Lower lobe of right lung (tissue), 2 donors: Measurements from ENCODE around the gene IDH2. TPM values are rescaled to one million over a fixed set of nuclear protein-coding genes. Genes with fewer than 3 reads are reported as not detected.

ENCODE experiments used
- ATAC-seq, 2 donors: fragments of 200-7000 bp; cut with Tn5 transposase; one replicate each; pipeline ENCODE4 v1.9.1; 2020 to 2022; ENCODE audit warnings: mild to moderate bottlenecking in 2 of 2, moderate library complexity in 2 of 2
- DNase-seq: peaks from one replicate; pipeline ENCODE4 v3.0.0-alpha.2; 2020
- H3K27ac ChIP-seq: fragments of 200-600 bp; one replicate; pipeline ENCODE4 v1.8.0; 2022
- H3K27me3 ChIP-seq: fragments of 200-600 bp; one replicate; pipeline ENCODE4 v1.8.0; 2022; ENCODE audit warnings: low read depth
- H3K36me3 ChIP-seq: fragments of 200-600 bp; one replicate; pipeline ENCODE4 v1.8.0; 2022; ENCODE audit warnings: mild to moderate bottlenecking
- H3K4me1 ChIP-seq: fragments of 200-600 bp; one replicate; pipeline ENCODE4 v1.8.0; 2022
- H3K4me3 ChIP-seq: fragments of 200-600 bp; one replicate; pipeline ENCODE4 v1.8.0; 2022; ENCODE audit warnings: mild to moderate bottlenecking
- H3K9me3 ChIP-seq: fragments of 200-600 bp; one replicate; pipeline ENCODE4 v1.8.0; 2022
- intact Hi-C: fragments of 100-400 bp; cut with DNase I; formaldehyde crosslinking; loops from one replicate; pipeline ENCODE4 v1.11.0; 2022
- total RNA-seq: library from RNA; stranded (reverse); fragmentation: NEBNext Ultra II Directional; extraction: Animal tissue kit (Norgen Biotek cat#: 25700); gene quantifications from one replicate; pipeline ENCODE4 v1.2.1, GENCODE V29; 2021
- TF ChIP-seq, protein P1 (sequence below): fragments of 200-600 bp; IDR thresholded peaks from one replicate; pipeline ENCODE4 v1.8.0; 2022; ENCODE audit warnings: antibody characterized with exemption, mild to moderate bottlenecking
- donor health status: DM: no; HTN: yes; CAD: no; lungs with severe emphysema.

IDH2 gene
- total RNA-seq, 1 donor from 2014 or later, result 46.7 TPM

- ATAC-seq (no peak), DNase-seq (no peak)
- no peak overlapping the region for H3K27ac ChIP-seq
- H3K4me3 ChIP-seq, result no peak overlapping the region
- H3K27me3 ChIP-seq, result no peaks in the 10 kb centered on the region
- intact Hi-C loops, result no loop called here
- peaks cover 47% of the 10 kb centered on the region for H3K36me3 ChIP-seq
- H3K4me1 ChIP-seq, result peaks cover 2% of the 10 kb centered on the region
- H3K9me3 ChIP-seq, result no peaks in the 10 kb centered on the region
- TF ChIP-seq, protein P1, sequence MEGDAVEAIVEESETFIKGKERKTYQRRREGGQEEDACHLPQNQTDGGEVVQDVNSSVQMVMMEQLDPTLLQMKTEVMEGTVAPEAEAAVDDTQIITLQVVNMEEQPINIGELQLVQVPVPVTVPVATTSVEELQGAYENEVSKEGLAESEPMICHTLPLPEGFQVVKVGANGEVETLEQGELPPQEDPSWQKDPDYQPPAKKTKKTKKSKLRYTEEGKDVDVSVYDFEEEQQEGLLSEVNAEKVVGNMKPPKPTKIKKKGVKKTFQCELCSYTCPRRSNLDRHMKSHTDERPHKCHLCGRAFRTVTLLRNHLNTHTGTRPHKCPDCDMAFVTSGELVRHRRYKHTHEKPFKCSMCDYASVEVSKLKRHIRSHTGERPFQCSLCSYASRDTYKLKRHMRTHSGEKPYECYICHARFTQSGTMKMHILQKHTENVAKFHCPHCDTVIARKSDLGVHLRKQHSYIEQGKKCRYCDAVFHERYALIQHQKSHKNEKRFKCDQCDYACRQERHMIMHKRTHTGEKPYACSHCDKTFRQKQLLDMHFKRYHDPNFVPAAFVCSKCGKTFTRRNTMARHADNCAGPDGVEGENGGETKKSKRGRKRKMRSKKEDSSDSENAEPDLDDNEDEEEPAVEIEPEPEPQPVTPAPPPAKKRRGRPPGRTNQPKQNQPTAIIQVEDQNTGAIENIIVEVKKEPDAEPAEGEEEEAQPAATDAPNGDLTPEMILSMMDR, result no peak
Measured at GRCh38 chr15:90090226-90090848, 11.9 kb downstream of the IDH2 start.

- intact Hi-C loops, result loop anchor here (10.0 kb wide), 1 partner anchor 193 kb away; the partner anchor contains the start of gene AP3S2
- Histone ChIP-seq H3K27me3 (no peaks in the 10 kb centered on the region), H3K27ac (no peak overlapping the region), H3K4me1 (peaks cover 5% of the 10 kb centered on the region), H3K4me3 (no peak overlapping the region), H3K9me3 (no peaks in the 10 kb centered on the region), H3K36me3 (peaks cover 74% of the 10 kb centered on the region)
- no peak for DNase-seq
- TF ChIP-seq, protein P1, result no peak
- ATAC-seq, result peak; percentile 6 to 27
Measured at GRCh38 chr15:90087454-90088154, 14.7 kb downstream of the IDH2 start.

DNA sequence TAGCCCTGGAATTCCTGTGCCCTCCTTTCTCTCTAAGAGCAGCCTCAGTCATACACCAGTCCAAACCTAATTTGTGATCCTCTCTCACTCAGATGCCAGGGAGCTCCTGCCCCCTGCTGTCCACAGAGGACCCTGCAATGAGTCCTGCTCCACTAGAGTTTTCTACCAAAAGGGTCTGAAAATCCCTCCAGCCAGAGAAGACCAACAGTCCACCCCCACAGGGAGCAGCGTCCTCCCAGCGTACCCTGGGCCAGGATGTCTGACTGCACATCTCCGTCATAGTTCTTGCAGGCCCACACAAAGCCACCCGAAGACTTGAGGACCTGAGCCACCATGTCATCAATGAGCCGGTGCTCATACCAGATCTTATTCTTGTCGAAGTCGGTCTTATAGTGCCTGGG, 15.4 kb downstream of the IDH2 start:
- Histone ChIP-seq H3K4me3 (no peak overlapping the region), H3K27me3 (no peaks in the 10 kb centered on the region), H3K4me1 (peaks cover 12% of the 10 kb centered on the region), H3K36me3 (peaks cover 81% of the 10 kb centered on the region), H3K9me3 (no peaks in the 10 kb centered on the region), H3K27ac (no peak overlapping the region)
- intact Hi-C loops, result loop anchor here (10.0 kb wide), 1 partner anchor 192 kb away; the partner anchor contains the start of gene AP3S2
- TF ChIP-seq, protein P1, result peak; percentile 70
- DNase-seq, result no peak
- ATAC-seq, result peak; percentile 63 to 72

DNA sequence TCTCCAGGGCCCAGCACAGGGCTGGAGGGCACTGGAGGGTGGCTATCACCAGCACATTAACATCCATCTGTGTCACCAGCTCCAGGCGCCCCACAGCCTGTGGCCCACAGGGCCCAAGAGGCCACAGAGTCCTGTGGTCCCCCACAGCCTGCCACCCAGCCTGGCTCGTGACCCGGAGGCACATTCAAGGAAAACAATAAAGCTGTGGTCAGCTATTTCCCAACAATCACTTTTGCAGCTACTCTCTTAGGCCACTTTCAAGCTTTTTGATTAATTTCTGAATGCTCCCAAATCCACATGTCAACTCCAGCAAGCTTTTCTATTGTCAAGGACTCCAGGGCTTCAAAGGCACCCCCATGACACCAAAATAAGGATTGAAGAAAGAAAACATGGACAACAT, 16.7 kb downstream of the IDH2 start:
- intact Hi-C loops, result loop anchor here (10.0 kb wide), 1 partner anchor 191 kb away; the partner anchor contains the start of gene AP3S2
- DNase-seq, result no peak
- peaks cover 83% of the 10 kb centered on the region for H3K36me3 ChIP-seq
- H3K9me3 ChIP-seq, result no peaks in the 10 kb centered on the region
- ATAC-seq, result no peak
- H3K4me3 ChIP-seq, result no peak overlapping the region
- TF ChIP-seq, protein P1, result no peak
- H3K27me3 ChIP-seq, result no peaks in the 10 kb centered on the region
- no peak overlapping the region for H3K27ac ChIP-seq
- H3K4me1 ChIP-seq, result peaks cover 13% of the 10 kb centered on the region

- DNase-seq (no peak), ATAC-seq (no peak)
- H3K27me3 ChIP-seq, result no peaks in the 10 kb centered on the region
- H3K27ac ChIP-seq, result no peak overlapping the region
- H3K9me3 ChIP-seq, result no peaks in the 10 kb centered on the region
- no peak overlapping the region for H3K4me3 ChIP-seq
- peaks cover 85% of the 10 kb centered on the region for H3K36me3 ChIP-seq
- H3K4me1 ChIP-seq, result peaks cover 13% of the 10 kb centered on the region
- intact Hi-C loops, result loop anchor here (10.0 kb wide), 1 partner anchor 190 kb away; the partner anchor contains the start of gene AP3S2
- TF ChIP-seq, protein P1, result no peak
Measured at GRCh38 chr15:90084876-90085423, 17.3 kb downstream of the IDH2 start.
